H1 (cell line): Measurements from ENCODE around the gene PTPN1. TPM values are rescaled to one million over a fixed set of nuclear protein-coding genes. Genes with fewer than 3 reads are reported as not detected.

Experiments
- BCL11A ChIP-seq, 2 experiments: IDR thresholded peaks; one replicate each; pipeline ENCODE4 v1.6.1; 2011; ENCODE audit warnings: low read depth in 2 of 2, low read length in 2 of 2, mild to moderate bottlenecking in 2 of 2
- HDAC2 ChIP-seq, 2 experiments: fragments of 300-600 bp in 1 of 2; sonication (generic) in 1 of 2; IDR thresholded peaks; 2 replicates each; pipeline ENCODE4 v1.6.1; 2011 to 2012; ENCODE audit warnings: low read depth in 2 of 2, low read length in 2 of 2, mild to moderate bottlenecking in 2 of 2, moderate library complexity in 2 of 2, borderline replicate concordance in 1 of 2, inconsistent platforms in 1 of 2
- JUND ChIP-seq: IDR thresholded peaks from 2 replicates; pipeline ENCODE4 v1.6.1; 2011; ENCODE audit warnings: mild to moderate bottlenecking, improper control_type of control experiment, low read length
- SIN3A ChIP-seq, 2 experiments: IDR thresholded peaks in 1 of 2; conservative IDR thresholded peaks in 1 of 2; 2 replicates each; pipeline ENCODE4 v1.6.1; 2011 to 2012; ENCODE audit warnings: low read length in 2 of 2, improper control_type of control experiment in 1 of 2, low read depth in 1 of 2, mild to moderate bottlenecking in 1 of 2
- SUZ12 ChIP-seq: fragments of 200-600 bp; sonication (generic); IDR thresholded peaks from 2 replicates; pipeline ENCODE4 v1.6.1; 2012; ENCODE audit warnings: mild to moderate bottlenecking, inconsistent platforms, low read length, moderate library complexity, mixed read lengths
- polyA plus RNA-seq, 7 experiments: library from polyadenylated mRNA; depleted of rRNA in 3 of 7; stranded (reverse) in 5 of 7; unstranded in 2 of 7; fragments of >200 nt in 5 of 7; fragments of 200-250 nt in 2 of 7; gene quantifications; 1 replicate in 5 of 7; 2 replicates in 1 of 7; 4 replicates in 1 of 7; pipeline versions ENCODE4 v1.2.1 to v1.2.3, GENCODE V29; 2011 to 2013; ENCODE audit warnings: missing spikeins in 2 of 7, mixed read lengths in 2 of 7
- total RNA-seq: library from RNA; stranded (reverse); fragmentation: NEBNext Ultra II Directional; extraction: Animal tissue kit (Norgen Biotek cat#: 25700); gene quantifications from 2 replicates; pipeline ENCODE4 v1.2.1, GENCODE V29; 2021
- TF ChIP-seq, protein P1 (sequence below): IDR thresholded peaks from 2 replicates; pipeline ENCODE4 v1.6.1; 2011; ENCODE audit warnings: low read length, improper control_type of control experiment
- TF ChIP-seq, protein P2 (sequence below): fragments of 300-600 bp; sonication (generic); IDR thresholded peaks from 2 replicates; pipeline ENCODE4 v1.7.1; 2012; ENCODE audit warnings: low read length, moderate library complexity, mild to moderate bottlenecking, inconsistent platforms; ENCODE audit not compliant: insufficient replicate concordance

PTPN1 gene
- total and polyA plus RNA-seq, 2 of the 8 experiments (the other 6 are each of a cell fraction or from before 2014, with no cell fraction given) = 18.6 to 32.1 TPM

DNA sequence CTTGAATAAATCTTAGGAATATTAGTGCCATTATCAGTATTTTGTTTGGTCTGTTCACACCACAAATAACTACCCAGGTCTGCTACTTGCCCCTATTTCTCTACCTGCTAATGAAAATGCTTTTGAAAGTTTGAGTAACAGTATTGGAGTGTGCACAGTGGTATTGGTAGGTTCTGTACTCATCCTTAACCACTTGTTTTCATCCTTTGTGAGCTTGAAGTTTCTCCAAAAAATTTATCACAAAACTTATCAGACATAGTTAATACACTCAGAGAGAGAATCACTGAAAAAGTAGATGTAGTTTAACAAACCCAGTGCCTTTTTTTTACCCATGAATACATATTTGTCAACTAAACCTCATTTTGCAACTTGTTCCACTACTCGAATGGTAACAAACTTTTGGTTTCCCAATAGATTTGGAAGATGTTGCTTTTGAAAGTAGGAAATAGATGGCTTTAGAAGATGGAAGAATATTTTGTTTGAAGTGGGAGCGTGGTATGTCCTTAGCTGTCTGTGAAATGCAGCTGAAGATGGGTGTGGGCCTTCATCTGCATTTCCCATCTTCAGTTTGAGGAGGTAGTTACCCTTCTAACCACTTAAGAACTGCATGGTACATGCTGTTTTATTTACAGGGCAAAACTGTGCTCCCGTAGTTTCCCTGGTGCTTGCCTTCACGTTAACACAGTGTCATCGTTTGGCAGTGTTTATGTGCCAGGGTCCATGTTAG is 9.0 kb downstream of the PTPN1 start (continued):
- no peak for TF ChIP-seq JUND
- TF ChIP-seq, protein P1, sequence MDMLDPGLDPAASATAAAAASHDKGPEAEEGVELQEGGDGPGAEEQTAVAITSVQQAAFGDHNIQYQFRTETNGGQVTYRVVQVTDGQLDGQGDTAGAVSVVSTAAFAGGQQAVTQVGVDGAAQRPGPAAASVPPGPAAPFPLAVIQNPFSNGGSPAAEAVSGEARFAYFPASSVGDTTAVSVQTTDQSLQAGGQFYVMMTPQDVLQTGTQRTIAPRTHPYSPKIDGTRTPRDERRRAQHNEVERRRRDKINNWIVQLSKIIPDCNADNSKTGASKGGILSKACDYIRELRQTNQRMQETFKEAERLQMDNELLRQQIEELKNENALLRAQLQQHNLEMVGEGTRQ = no peak
- no peak for TF ChIP-seq SUZ12
- TF ChIP-seq HDAC2 (IDR thresholded peaks at IDR 0.05; ENCODE audit: borderline replicate concordance in 1 of 2, low read depth in 2 of 2, low read length in 2 of 2) = no peak
- TF ChIP-seq, protein P2, sequence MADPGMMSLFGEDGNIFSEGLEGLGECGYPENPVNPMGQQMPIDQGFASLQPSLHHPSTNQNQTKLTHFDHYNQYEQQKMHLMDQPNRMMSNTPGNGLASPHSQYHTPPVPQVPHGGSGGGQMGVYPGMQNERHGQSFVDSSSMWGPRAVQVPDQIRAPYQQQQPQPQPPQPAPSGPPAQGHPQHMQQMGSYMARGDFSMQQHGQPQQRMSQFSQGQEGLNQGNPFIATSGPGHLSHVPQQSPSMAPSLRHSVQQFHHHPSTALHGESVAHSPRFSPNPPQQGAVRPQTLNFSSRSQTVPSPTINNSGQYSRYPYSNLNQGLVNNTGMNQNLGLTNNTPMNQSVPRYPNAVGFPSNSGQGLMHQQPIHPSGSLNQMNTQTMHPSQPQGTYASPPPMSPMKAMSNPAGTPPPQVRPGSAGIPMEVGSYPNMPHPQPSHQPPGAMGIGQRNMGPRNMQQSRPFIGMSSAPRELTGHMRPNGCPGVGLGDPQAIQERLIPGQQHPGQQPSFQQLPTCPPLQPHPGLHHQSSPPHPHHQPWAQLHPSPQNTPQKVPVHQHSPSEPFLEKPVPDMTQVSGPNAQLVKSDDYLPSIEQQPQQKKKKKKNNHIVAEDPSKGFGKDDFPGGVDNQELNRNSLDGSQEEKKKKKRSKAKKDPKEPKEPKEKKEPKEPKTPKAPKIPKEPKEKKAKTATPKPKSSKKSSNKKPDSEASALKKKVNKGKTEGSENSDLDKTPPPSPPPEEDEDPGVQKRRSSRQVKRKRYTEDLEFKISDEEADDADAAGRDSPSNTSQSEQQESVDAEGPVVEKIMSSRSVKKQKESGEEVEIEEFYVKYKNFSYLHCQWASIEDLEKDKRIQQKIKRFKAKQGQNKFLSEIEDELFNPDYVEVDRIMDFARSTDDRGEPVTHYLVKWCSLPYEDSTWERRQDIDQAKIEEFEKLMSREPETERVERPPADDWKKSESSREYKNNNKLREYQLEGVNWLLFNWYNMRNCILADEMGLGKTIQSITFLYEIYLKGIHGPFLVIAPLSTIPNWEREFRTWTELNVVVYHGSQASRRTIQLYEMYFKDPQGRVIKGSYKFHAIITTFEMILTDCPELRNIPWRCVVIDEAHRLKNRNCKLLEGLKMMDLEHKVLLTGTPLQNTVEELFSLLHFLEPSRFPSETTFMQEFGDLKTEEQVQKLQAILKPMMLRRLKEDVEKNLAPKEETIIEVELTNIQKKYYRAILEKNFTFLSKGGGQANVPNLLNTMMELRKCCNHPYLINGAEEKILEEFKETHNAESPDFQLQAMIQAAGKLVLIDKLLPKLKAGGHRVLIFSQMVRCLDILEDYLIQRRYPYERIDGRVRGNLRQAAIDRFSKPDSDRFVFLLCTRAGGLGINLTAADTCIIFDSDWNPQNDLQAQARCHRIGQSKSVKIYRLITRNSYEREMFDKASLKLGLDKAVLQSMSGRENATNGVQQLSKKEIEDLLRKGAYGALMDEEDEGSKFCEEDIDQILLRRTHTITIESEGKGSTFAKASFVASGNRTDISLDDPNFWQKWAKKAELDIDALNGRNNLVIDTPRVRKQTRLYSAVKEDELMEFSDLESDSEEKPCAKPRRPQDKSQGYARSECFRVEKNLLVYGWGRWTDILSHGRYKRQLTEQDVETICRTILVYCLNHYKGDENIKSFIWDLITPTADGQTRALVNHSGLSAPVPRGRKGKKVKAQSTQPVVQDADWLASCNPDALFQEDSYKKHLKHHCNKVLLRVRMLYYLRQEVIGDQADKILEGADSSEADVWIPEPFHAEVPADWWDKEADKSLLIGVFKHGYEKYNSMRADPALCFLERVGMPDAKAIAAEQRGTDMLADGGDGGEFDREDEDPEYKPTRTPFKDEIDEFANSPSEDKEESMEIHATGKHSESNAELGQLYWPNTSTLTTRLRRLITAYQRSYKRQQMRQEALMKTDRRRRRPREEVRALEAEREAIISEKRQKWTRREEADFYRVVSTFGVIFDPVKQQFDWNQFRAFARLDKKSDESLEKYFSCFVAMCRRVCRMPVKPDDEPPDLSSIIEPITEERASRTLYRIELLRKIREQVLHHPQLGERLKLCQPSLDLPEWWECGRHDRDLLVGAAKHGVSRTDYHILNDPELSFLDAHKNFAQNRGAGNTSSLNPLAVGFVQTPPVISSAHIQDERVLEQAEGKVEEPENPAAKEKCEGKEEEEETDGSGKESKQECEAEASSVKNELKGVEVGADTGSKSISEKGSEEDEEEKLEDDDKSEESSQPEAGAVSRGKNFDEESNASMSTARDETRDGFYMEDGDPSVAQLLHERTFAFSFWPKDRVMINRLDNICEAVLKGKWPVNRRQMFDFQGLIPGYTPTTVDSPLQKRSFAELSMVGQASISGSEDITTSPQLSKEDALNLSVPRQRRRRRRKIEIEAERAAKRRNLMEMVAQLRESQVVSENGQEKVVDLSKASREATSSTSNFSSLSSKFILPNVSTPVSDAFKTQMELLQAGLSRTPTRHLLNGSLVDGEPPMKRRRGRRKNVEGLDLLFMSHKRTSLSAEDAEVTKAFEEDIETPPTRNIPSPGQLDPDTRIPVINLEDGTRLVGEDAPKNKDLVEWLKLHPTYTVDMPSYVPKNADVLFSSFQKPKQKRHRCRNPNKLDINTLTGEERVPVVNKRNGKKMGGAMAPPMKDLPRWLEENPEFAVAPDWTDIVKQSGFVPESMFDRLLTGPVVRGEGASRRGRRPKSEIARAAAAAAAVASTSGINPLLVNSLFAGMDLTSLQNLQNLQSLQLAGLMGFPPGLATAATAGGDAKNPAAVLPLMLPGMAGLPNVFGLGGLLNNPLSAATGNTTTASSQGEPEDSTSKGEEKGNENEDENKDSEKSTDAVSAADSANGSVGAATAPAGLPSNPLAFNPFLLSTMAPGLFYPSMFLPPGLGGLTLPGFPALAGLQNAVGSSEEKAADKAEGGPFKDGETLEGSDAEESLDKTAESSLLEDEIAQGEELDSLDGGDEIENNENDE = no peak
- no peak for TF ChIP-seq SIN3A (conservative IDR thresholded peaks at IDR 0.05 in 1 of 2, IDR thresholded peaks at IDR 0.05 in 1 of 2; ENCODE audit: low read depth in 1 of 2, low read length in 2 of 2)
- TF ChIP-seq BCL11A (IDR thresholded peaks at IDR 0.05; ENCODE audit: low read depth in 2 of 2, low read length in 2 of 2) = no peak
